HL-60/S4 (cell line): ENCODE data around the gene ALCAM.

Experiments
- in situ Hi-C: fragments of 300-500 bp; cut with MboI; formaldehyde crosslinking; loops from 2 replicates; pipeline ENCODE4 v1.14.3; 2022; ENCODE audit warnings: low sequenced_read_pairs

Gene ALCAM

DNA sequence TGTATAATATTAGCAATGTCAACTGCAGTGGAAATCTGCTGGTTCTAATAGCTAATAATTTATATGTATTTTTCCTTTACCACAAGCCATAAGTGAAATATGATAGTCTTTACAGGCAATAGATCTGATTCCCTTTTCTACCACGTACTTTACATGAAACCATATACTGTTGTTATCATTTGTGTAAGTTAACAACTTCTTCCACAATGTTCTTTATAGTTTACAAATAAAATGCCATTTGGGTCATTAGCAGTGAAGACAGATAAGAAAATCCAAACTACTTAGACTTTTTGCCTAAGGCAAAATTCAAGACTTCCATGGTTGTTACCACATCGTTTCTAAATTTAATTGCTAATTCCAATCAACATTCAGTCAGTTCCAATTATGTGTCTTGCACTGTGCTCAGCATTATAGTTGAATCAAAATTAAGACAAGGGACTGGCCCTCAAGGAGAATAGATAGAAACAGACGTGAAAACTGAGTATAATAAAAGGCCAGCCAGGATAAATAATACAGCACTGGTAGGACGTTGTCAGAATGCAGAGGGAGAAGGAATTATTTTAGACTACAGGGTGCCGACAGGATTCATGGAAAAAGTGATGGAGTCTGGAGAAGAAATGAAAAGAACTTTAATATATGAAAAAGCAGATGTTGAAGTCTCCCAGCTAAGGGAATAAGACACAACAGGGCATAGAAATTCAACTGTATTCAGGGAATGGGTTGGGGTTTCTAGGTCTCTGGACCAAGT is 249.8 kb downstream of the ALCAM start:
- in situ Hi-C loops, result no loop called here

DNA sequence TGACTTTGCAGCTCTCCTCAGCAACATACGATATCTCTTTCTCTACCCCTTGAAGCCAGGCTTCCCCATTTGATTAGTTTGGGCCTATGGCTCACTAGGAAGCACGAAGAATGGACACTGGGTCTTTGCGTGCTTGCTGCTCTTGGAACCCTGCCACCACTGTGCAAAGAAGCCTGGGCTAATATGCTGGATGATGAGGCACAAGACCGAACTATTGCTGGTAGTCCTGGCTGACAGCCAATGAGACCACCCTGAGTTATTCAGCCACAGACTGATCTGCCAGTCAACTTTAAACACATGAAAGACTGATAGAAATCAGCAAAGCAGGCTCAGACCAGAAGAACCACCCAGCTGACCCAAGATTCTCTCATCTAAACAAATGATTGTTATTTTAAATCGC is 251.8 kb downstream of the ALCAM start:
- in situ Hi-C loops, result no loop called here

DNA sequence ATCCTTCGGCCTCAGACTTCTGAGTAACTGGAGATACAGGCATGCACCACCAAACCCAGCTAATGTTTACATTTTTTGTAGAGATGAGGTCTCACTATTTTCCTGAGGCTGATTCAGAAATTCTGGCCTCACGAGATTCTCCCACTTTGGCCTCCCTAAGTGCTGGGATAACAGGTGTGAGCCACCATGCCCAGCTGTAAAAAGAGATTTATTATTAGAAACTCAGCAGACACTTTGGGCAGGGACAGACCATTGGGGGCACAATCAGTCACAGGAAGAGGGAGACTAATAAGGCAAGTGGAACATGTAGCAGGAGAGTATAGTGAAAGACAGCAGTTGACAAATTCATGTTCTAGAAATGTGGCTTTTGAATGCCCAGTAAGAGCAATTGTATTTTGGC is 252.9 kb downstream of the ALCAM start:
- in situ Hi-C loops, result no loop called here

DNA sequence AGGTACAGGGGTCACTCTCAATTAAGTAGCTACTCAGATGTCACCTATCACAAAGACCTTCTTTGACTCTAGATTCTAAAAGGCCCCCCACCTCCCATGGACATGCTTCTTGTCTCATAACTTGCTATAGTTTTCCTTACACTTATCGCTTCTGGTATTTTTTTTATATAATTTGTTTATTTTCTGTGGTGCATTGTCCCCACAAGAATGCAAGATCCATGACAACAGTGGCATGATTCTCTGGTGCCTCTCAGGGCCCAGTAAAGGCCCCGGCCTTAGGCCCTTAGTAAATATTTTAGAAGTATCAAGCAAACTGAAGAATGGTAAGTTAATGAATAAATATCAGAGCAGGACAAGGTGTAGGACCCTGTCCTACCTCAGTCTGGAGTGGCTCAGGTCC is 253.5 kb downstream of the ALCAM start:
- in situ Hi-C loops, result no loop called here

DNA sequence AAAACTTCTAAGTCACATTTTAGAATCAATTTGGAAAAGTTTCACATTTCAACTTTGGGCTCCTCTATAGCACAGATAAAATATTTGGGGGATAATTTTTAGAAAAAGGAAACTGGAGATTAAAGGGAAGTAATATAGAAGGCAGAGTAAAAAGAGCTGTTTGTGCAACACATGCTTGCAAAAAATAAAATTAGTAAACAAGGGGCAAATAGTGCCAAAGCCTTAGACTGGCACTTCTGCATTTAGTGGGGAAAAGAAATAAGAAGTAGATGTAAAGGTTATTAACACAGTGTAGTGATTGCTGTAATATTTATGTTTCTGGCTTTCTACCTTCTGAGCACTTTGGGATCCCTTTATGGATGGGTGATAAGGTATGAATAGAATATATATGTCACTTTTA is 255.5 kb downstream of the ALCAM start:
- in situ Hi-C loops, result no loop called here
